SKM-1 (cell line): Measurements from ENCODE around the gene ABHD5.
"Not testable (repeated sequence)": the region's sequence is repeated elsewhere in the genome, so short reads cannot be mapped to it uniquely, and the experiment has no call there.

Source experiments
- DNase-seq: peaks from one replicate; lab custom pipeline; 2025; ENCODE audit not compliant: unreplicated experiment; lab: John Stamatoyannopoulos, UW

The ABHD5 gene

DNA sequence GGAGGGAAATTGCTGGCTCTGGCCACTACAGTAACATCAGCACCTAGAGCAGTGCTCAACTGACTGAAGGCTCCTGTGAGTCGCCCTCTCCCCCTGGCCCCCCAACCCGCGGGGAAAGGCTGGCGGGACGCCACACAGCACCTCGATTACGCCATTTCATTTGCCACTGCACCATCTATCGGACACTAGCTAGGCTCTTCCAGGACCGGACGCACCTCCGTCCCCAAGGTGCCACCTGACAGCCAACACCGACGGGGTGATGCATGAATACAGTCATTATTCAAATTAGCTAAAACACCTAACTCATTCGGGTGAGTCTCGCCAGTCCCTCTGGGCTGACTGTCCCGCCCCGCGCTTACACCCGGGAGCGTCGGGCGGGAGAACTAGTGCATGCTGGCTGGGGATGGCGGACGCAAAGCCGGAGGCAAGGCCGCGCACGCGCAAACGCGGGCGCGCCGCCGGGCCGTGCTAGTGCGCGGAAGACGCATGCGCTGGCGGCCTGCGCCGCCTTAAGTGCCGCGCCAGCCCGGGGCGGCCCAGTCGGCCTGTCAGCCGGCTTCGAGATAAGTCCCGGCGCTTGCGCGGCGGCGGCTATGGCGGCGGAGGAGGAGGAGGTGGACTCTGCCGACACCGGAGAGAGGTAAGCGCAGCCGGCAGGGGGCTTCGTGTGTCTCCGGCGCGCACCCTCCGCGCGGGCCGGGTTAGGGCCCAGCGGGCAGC, at the start of gene ABHD5:
Gene ABHD5 (plus strand): TSS at position 539 of the 720 bp plus-strand sequence. CDS start 55 bp downstream, at position 594.
- peak; percentile 86 for DNase-seq

DNA sequence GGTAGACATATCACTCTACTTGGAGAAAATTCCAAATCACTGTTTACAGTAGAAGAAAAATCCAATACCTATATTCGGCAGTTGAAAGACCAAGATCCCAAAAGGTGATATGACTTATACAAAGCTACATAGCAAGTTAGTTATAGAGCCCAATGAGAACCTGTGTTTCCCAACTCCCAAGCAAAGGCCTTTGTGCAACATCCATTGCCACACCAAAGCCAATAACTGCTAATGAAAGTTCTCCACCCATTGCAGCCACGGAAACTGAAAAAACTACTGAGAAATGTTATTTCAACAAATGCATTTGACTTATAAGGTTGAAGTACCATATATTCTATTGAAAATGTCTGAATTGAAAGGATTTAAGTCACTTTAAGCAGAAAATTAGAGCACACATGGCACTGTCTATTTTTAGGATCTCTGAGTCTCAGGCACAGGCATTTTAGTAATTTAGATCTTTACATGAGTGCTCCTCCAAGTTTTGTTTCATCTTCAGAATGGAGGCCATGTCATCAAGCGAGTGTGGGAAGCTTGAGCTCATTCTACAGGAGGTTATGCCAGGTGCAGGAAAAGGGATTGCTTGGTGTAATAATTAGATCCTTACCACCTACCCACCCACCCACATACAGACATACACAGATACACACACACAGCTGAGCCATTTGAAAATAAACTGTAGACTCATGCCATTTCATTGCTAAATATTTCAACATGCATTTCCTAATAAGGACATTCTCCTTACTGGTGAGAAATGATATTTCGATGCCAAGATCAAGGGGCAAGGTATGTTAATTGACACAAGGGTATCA, 49.2 kb upstream of the ABHD5 start:
- DNase-seq, result peak; percentile 45

DNA sequence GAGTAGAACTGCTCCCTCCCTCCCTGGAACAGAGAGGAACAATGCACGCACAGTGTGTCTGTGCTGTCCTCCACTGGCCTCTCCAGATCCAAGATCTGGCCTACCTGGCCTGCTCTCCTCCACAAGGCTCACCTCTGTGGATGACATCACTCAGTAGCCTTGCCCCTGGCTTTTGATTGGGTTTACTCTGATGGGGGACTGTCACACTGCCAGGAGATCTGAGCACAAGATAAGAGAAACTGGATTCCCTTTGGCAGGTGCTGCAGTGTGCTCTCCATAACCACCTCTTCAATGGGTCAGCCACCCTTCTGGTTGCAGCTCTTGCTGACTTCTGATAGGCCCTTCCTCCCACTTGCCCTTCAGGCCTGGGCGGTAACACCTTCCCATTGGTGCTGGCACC, 46.3 kb upstream of the ABHD5 start:
- no peak for DNase-seq

DNA sequence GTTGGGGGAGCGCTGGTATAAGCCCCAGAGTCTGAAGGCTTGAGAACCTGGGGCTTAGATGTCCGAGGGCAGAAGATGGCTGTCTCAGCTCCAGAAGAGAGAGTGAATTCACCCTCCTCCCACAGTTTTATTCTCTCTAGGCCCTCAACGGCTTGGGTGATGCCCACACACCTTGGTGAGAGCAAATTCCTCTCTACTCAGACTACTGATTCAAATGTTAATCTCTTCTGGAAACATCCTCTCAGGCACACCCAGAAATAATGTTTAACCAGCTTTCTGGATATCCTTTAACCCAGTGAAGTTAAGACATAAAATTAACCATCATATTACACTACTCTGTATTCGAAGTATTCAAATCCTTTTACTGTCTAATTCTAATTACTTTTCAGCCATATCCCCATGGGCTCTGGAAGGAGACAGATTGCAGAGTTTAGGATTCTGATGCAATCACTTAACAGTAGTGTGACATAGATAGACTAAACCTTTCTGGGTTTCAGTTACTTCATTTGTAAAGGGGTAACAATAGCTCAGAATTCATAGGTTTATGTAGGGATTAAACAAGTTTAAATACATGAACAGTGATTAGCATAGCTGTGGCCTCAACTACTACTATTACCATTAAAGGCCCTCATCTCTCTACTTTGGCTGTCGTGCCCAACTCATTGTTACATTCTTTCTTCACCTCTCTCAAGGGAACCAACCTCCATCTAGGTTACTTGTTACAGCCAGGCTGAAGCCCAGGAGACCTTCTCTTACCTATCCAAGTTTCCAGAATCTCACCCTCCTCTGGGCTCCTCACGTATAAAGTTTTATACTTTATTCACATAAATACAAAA, 43.2 kb upstream of the ABHD5 start:
- no peak for DNase-seq

DNA sequence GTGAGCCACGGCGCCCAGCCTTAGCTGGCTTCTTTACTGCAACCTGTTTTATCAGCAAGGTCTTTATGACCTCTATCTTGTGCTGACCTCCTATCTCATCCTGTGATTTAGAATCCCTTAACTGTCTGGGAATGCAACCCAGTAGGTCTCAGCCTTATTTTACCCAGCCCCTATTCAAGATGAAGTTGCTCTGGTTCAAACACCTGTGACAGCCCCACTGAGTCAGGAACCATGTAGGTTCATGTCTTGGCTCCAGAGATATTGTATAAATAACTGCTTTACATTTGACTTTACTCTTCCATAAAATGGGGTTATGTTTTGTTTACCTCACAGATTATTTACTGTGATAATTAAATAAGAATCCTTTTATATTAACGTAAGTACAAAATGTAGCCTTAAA, 41.8 kb upstream of the ABHD5 start:
- DNase-seq, result no peak

DNA sequence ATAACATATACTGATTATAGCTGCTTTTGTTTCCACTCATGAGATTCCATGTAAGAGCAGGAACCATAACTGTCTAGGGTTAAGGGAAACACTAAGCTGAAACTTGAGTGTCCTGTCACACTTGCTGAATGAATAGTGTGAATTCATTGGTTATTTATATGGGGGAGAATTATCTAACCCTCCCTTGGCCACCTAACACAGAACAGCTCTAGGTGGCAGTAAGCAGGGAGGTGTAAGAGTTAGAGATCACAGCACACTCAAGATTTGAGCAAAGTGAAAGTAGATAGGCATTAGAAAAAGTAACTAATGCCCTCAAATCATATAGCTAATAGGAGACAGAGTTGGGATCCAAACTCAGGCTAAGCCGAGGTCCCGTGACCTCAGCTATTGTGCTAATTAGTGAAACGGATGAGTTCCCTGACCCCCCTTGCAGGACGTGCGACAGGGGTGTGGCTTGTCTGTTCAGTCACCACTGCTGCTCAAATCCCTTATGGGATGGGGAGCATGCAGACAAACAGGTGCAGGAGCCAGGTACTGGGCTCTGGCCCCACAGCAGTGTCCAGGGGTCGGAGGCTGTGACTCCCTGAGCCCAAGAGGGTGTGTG, 41.3 kb upstream of the ABHD5 start:
- DNase-seq, result no peak

DNA sequence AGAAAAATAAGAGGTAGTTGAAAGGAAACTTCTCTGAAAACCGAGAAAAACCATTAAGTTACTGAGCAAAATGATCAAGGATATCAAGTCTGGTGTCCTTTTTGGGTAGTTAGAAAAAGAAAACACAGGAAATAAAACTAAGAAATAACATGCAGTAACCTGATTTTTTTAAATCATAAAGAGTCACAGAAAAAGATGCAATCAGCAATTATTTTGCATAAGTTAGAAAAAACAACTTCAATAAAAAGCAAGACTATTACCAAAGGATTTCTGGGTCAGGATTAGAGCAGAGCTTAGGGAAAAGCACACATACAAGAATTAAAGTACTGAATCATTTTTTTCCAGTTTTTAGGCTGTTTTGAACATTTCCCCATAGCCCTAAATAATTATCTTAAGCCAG, 40.4 kb upstream of the ABHD5 start:
- DNase-seq, result no peak

DNA sequence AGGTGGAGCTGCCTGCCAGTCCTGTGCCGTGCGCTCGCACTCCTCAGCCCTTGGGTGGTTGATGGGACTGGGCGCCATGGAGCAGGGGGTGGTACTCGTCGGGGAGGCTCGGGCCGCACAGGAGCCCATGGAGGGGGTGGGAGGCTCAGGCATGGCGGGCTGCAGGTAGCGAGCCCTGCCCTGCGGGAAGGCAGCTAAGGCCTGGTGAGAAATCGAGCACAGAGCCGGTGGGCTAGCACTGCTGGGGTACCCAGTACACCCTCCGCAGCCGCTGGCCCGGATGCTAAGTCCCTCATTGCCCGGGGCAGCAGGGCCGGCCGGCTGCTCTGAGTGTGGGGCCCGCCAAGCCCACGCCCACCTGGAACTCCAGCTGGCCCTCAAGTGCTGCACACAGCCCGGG, 34.3 kb upstream of the ABHD5 start:
- DNase-seq, result not testable (repeated sequence)

DNA sequence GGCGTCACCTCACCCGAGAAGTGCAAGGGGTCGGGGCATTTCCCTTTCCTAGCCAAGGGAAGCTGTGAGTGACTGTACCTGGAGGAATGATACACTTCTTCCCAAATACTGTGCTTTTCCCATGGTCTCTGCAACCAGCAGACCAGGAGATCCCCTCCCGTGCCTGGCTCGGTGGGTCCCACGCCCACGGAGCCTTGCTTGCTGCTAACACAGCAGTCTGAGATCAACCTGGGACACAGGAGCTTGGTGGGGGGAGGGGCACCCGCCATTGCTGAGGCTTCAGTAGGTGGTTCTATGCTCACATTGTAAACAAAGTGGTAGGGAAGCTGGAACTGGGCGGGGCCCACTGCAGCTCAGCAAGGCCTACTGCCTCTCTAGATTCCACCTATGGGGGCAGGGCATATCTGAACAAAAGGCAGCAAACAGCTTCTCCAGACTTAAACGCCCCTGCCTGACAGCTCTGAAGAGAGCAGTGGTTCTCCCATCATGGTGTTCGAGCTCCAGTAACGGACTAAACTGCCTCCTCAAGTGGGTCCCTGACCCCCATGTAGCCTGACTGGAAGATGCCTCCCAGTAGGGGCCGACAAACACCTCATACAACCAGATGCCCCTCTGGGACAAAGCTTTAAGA, 31.4 kb upstream of the ABHD5 start:
- DNase-seq, result no peak

DNA sequence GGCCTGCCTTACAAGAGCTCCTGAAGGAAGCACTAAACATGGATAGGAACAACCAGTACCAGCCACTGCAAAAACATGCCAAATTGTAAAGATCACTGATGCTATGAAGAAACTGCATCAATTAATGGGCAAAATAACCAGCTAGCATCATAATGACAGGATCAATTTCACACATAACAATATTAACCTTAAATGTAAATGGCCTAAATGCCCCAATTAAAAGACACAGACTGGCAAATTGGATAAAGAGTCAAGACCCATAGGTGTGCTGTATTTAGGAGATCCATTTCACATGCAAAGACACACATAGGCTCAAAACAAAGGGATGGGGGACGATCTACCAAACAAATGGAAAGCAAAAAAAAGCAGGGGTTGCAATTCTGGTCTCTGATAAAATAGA, 29.4 kb upstream of the ABHD5 start:
- DNase-seq, result not testable (repeated sequence)

DNA sequence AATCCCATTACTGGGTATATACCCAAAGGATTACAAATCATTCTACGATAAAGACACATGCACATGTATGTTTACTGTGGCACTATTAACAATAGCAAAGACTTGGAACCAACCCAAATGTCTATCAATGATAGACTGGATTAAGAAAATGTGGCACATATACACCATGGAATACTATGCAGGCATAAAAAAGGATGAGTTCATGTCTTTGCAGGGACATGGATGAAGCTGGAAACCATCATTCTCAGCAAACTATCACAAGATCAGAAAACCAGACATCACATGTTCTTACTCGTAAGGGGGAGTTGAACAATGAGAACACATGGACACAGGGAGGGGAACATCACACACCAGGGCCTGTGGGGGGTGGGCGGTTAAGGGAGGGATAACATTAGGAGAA, 25.7 kb upstream of the ABHD5 start:
- not testable (repeated sequence) for DNase-seq

DNA sequence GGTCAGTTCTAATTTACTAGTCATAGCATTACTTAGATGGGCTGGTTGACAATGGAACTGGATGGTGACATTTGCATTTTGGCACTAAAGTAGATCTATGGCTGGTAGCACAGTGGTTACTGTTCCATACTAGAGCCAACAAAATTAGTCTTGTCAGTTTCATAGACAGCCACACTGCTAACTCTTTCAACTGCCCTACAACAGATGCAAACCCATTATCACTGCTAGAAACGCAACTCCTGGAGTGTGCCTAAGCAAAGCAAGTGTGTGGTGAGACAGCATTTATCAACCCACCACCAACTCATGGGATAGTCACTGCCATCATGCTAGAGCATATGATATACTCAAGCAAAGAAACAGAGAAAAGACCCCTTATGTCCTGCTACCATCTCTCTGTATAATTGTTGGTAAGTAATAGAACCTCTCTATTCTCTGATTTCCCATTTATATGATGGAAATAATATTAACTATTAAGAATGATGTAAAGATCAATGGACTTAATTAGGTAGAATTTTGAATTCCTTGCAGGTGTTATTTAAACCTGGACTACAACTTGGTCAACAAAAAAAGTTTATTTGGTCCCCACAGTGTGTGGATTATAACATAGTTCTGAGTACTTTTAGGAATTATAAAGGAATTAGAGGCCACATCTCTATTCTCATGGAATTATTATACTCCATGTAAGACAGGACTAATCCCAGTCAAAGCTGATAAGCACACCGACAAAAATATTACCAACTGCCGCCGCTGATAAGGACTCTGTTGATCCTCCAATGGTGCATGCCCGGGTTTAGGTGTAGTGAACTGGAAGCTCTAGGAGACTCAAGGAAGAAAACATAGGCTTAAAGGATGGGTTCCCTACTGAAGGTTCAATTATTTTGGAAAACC, 19.9 kb upstream of the ABHD5 start:
- DNase-seq, result no peak

DNA sequence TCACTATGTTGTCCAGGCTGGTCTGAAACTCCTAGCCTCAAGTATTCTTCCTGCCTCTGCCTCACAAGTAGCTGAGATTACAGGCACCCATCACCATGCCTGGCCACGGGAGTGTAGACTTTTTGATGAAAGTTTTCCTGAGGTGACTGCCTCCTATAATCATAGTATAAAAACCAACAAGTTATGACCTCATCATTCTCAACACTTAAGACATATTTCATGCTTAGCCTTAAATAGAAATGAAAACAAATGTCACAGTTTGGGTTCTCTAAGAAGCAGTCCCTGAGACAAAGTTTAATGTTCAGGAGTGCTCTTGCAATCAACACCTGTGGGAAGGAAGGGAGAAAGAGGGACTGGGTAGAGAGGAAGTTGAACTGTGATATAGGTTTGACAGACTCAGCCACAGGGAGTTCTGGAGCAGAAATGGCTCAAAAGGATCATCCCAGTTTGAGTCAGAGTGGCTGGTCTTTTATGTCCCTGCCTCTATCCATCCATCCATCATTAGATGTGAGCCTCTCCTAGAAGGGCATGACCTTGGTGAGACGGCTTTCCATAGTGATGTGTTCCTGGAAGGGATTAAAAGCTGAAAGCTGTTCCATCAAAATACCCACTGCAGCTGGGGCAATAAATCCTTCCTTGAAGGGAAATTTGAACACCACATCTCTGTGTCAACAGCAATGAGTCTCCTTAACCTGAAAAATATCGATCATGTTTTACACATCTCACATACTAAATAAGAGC, 16.2 kb upstream of the ABHD5 start:
- no peak for DNase-seq

DNA sequence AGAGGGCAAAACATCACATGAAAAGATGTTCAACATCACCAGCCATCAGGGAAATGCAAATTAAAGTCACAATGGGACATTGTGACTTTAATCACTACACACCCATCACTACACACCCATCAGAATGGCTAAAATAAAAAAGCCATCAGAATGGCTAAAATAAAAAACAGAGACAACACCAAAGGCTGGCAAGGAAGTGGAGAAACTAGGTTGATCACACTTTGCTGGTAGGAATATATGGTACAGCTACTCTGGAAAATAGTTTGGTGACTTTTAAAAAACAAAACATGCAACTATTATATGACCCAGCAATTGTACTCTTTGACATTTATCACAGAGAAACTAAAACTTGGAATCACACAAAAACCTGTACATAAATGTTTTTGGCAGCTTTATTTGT, 15.1 kb upstream of the ABHD5 start:
- DNase-seq, result no peak

DNA sequence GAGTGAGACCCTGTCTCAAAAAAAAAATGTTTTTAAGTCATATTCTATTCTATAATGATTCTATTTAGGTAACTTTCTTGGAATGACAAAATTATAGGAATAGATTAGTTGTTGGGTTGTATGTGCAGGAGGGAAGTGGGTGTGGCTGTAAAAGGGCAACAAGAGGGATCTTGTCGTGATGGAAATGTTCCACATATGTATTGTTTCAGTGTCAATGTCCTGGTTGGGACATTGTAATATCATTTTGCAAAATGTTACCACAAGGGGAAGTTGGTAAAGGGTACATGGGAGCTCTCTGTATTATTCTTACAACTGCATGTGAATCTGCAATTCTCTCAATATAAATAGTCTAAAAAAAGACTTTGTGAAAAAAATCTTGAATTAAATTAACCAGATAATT, 14.3 kb upstream of the ABHD5 start:
- DNase-seq, result peak; percentile 25

DNA sequence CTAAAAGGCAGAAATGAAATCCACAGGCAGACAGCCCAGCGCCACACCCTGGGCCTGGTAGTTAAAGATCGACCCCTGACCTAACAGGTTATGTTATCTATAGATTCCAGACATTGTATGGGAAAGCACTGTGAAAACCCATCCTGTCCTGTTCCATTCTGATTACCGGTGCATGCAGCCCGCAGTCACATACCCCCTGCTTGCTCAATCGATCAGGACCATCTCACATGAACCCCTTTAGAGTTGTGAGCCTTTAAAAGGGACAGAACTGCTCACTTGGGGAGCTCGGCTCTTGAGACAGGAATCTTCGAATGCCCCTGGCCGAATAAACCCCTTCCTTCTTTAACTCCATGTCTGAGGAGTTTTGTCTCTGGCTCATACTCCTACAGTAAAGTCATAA, 12.4 kb upstream of the ABHD5 start:
- DNase-seq, result not testable (repeated sequence)

DNA sequence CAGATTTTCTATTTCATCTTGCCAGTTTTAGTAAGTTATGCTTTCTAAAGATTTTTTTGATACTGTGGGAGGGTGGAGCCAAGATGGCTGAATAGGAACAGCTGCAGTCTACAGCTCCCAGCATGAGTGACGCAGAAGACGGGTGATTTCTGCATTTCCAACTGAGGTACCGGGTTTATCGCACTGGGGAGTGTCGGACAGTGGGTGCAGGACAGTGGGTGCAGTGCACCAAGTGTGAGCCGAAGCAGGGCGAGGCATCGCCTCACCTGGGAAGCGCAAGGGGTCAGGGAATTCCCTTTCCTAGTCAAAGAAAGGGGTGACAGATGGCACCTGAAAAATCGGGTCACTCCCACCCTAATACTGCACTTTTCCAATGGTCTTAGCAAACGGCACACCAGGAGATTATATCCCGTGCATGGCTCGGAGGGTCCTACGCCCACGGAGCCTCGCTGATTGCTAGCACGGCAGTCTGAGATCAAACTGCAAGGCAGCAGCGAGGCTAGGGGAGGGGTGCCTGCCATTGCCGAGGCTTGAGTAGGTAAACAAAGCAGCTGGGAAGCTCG, 11.8 kb upstream of the ABHD5 start:
- DNase-seq, result not testable (repeated sequence)

DNA sequence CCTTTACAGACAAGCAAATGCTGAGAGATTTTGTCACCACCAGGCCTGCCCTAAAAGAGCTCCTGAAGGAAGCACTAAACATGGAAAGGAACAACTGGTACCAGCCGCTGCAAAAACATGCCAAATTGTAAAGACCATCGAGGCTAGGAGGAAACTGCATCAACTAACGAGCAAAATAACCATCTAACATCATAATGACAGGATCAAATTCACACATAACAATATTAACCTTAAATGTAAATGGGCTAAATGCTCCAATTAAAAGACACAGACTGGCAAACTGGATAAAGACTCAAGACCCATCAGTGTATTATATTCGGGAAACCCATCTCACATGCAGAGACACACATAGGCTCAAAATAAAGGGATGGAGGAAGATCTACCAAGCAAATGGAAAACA, 9.9 kb upstream of the ABHD5 start:
- not testable (repeated sequence) for DNase-seq

DNA sequence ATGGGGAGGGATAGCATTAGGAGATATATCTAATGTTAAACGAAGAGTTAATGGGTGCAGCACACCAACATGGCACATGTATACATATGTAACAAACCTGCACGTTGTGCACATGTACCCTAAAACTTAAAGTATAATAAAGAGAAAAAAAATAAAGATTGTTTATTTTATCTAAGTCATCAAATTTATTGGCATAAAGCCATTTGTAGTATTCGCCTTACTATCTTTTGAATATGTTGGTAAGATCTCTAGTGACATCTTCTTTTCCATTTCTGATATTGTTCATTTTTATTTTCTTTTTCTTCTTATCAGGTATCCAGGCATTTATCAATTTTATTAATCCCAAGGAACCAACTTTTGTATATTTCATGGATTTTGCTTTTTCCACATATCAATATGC, 5.8 kb upstream of the ABHD5 start:
- DNase-seq, result no peak
